Endothelial cell (in vitro differentiated cells): ENCODE measurements around the gene ACACA. TPM values are rescaled to one million over a fixed set of nuclear protein-coding genes. Genes with fewer than 3 reads are reported as not detected.

Experiments
- DNase-seq: peaks from one replicate; pipeline ENCODE4 v3.0.0; 2021; ENCODE audit warnings: low spot score
- H3K27ac Mint-ChIP-seq: one replicate; pipeline ENCODE4 v1.8.0; 2021; ENCODE audit warnings: mixed read lengths, inconsistent platforms; ENCODE audit not compliant: unreplicated experiment
- H3K27me3 Mint-ChIP-seq: one replicate; pipeline ENCODE4 v1.8.0; 2021; ENCODE audit warnings: mild to moderate bottlenecking, moderate library complexity, mixed read lengths, inconsistent platforms; ENCODE audit not compliant: unreplicated experiment
- H3K36me3 Mint-ChIP-seq: one replicate; pipeline ENCODE4 v1.8.0; 2021; ENCODE audit warnings: mild to moderate bottlenecking, low read depth, mixed read lengths, inconsistent platforms; ENCODE audit not compliant: unreplicated experiment
- H3K4me1 Mint-ChIP-seq: one replicate; pipeline ENCODE4 v1.8.0; 2021; ENCODE audit warnings: mild to moderate bottlenecking, mixed read lengths, inconsistent platforms; ENCODE audit not compliant: unreplicated experiment
- H3K4me3 Mint-ChIP-seq: one replicate; pipeline ENCODE4 v1.8.0; 2021; ENCODE audit warnings: mild to moderate bottlenecking, mixed read lengths, inconsistent platforms; ENCODE audit not compliant: unreplicated experiment
- H3K9me3 Mint-ChIP-seq: one replicate; pipeline ENCODE4 v1.8.0; 2021; ENCODE audit warnings: mixed read lengths, inconsistent platforms; ENCODE audit not compliant: unreplicated experiment
- total RNA-seq: library from RNA; stranded (reverse); fragmentation: NEBNext Ultra II Directional; extraction: Animal tissue kit (Norgen Biotek cat#: 25700); gene quantifications from one replicate; pipeline ENCODE4 v1.2.1, GENCODE V29; 2021; ENCODE audit not compliant: unreplicated experiment
- TF ChIP-seq, protein P1 (sequence below): fragments of 200-600 bp; sonication (generic); IDR thresholded peaks from one replicate; pipeline ENCODE4 v1.5.0; 2021; ENCODE audit warnings: antibody characterized with exemption; ENCODE audit not compliant: unreplicated experiment

Gene ACACA
- total RNA-seq, 1 donor from 2014 or later = 91.5 TPM

DNA sequence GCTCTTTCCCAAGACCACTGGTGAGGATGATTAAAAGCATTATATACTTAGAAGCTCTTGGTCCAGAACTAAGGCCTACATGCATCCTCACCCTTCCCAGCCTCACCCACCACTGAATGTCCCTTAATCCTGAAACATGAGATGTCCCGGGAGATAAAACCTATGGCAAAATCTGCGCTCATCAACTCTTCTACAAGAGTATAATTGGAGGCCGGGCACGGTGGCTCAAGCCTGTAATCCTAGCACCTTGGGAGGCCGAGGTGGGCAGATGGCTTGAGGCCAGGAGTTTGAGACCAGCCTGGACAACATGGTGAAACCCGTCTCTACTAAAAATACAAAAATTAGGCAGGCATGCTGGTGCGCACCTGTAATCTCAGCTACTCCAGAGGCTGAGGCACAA, 13.3 kb downstream of the ACACA start:
- Mint-ChIP-seq H3K36me3 (no peaks in the 10 kb centered on the region), H3K27me3 (peaks cover 2% of the 10 kb centered on the region), H3K4me3 (no peak overlapping the region), H3K27ac (no peak overlapping the region), H3K4me1 (no peaks in the 10 kb centered on the region), H3K9me3 (no peaks in the 10 kb centered on the region)
- TF ChIP-seq, protein P1, sequence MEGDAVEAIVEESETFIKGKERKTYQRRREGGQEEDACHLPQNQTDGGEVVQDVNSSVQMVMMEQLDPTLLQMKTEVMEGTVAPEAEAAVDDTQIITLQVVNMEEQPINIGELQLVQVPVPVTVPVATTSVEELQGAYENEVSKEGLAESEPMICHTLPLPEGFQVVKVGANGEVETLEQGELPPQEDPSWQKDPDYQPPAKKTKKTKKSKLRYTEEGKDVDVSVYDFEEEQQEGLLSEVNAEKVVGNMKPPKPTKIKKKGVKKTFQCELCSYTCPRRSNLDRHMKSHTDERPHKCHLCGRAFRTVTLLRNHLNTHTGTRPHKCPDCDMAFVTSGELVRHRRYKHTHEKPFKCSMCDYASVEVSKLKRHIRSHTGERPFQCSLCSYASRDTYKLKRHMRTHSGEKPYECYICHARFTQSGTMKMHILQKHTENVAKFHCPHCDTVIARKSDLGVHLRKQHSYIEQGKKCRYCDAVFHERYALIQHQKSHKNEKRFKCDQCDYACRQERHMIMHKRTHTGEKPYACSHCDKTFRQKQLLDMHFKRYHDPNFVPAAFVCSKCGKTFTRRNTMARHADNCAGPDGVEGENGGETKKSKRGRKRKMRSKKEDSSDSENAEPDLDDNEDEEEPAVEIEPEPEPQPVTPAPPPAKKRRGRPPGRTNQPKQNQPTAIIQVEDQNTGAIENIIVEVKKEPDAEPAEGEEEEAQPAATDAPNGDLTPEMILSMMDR = no peak
- no peak for DNase-seq

DNA sequence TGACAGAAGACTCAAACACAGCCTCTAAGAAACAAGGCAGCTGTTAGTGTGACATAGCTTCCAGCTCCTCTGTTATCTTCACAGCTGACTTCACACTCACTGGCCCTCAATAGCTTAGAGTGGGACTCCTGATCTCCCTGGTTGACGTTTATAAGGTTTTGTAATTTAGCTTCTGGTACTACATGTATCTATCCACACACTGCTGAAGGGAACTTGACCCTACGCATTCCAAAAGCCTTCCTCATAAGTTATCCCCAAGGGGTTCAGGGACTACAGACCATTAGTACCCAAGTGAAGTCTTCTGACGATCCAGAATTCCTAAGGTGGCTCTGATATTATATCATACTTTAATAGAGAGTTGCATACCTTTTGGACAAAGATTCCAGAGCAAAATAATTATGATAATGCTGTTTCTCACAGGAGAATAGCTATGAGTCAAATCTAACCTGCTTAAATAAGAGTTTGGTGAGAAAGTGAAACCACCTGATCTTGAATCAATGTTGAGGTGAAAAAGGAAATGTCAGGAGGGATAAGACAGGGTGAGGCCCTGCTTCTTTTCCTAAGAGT, 14.5 kb downstream of the ACACA start:
- Mint-ChIP-seq H3K27me3 (peaks cover 2% of the 10 kb centered on the region), H3K36me3 (no peaks in the 10 kb centered on the region), H3K9me3 (no peaks in the 10 kb centered on the region), H3K27ac (no peak overlapping the region), H3K4me3 (no peak overlapping the region), H3K4me1 (no peaks in the 10 kb centered on the region)
- TF ChIP-seq, protein P1 = no peak
- no peak for DNase-seq

DNA sequence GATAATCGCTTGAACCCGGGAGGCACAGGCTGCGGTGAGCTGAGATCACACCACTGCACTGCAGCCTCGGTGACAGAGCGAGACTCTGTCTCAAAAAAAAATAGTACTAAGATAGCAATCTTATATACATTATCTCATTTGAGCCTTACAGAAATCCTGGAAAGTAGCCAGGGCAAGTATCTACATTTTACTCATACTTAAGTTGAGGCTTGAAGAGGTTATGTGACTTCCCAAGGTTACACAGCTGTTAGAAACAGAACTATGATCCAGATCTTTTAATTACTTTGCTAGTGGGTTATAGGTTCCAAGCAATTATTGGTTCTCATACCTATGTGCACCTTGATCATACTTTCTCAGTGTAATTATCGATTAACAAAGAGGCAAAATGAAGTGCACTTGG, 15.5 kb downstream of the ACACA start:
- DNase-seq = no peak
- Mint-ChIP-seq H3K4me3 (no peak overlapping the region), H3K36me3 (no peaks in the 10 kb centered on the region), H3K4me1 (no peaks in the 10 kb centered on the region), H3K27ac (no peak overlapping the region), H3K27me3 (peaks cover 2% of the 10 kb centered on the region), H3K9me3 (no peaks in the 10 kb centered on the region)
- TF ChIP-seq, protein P1 = no peak

DNA sequence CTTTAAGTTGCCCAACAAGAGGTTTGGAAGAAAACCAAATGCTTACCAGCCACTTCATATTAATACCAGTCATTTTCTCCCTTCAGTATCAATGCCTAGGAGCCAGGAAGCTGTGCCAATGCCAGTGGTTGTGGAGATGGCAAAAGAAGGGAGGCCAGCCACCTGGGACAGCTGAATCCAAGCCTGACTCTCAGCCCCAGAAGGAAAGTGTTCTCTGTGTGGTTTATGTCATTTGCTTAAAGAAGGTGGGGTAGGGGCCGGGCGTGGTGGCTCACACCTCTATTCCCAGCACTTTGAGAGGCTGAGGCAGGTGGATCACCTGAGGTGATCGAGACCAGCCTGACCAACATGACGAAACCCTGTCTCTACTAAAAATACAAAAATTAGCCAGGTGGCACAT, 17.5 kb downstream of the ACACA start:
- Mint-ChIP-seq H3K27ac (no peak overlapping the region), H3K36me3 (no peaks in the 10 kb centered on the region), H3K9me3 (no peaks in the 10 kb centered on the region), H3K27me3 (peaks cover 2% of the 10 kb centered on the region), H3K4me3 (no peak overlapping the region), H3K4me1 (no peaks in the 10 kb centered on the region)
- DNase-seq = no peak
- TF ChIP-seq, protein P1 = no peak

DNA sequence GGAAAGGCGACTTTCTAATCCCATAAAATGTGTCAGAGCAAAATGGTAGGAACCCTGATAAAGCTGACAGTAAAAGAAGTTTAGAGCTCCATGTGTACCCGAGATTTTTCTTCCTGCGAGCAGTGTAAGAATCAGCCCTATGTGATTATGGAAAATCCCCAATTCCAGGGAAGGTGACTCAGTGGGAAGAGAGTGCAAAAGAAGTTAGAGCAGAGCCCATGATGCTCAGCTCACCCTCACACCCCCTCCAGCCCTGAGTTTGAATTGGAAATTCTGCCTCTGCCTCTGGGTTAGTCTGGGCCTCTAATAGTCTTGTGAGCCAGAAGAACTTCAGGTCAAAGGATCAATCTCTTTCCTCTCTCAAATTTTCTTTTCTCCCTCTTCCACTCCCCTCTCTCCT, 18.4 kb downstream of the ACACA start:
- Mint-ChIP-seq H3K9me3 (no peaks in the 10 kb centered on the region), H3K27ac (no peak overlapping the region), H3K4me1 (no peaks in the 10 kb centered on the region), H3K4me3 (no peak overlapping the region), H3K36me3 (no peaks in the 10 kb centered on the region), H3K27me3 (peaks cover 2% of the 10 kb centered on the region)
- DNase-seq = no peak
- TF ChIP-seq, protein P1 = no peak
